ENCODE results near the gene ACE. TPM values are rescaled to one million over a fixed set of nuclear protein-coding genes. Genes with fewer than 3 reads are reported as not detected.

Gene ACE
- polyA plus RNA-seq, 1 donor (not counting 4 experiments of a cell fraction or from before 2014, with no cell fraction given): 0.07 TPM

GRCh38 chr17:63514477-63514876 is 37.6 kb downstream of the ACE start:
- Histone ChIP-seq H3K9ac (ENCODE audit: control insufficient read depth, extremely low read depth, insufficient read depth, low read length) (no peak overlapping the region), H4K20me1 (ENCODE audit: control insufficient read depth, extremely low read depth, insufficient read depth, low read length) (no peaks in the 10 kb centered on the region), H3K36me3 (ENCODE audit: control insufficient read depth in 2 of 2, extremely low read depth in 1 of 2, insufficient read depth in 2 of 2, low read length in 2 of 2) (no peaks in the 10 kb centered on the region), H3K9me3 (ENCODE audit: control insufficient read depth, low read depth, low read length) (no peaks in the 10 kb centered on the region), H3K27me3 (ENCODE audit: control insufficient read depth, extremely low read depth, insufficient read depth, low read length) (peaks cover 9% of the 10 kb centered on the region), H3K79me2 (ENCODE audit: control insufficient read depth, insufficient read depth, low read length) (no peaks in the 10 kb centered on the region), H3K9me1 (ENCODE audit: control insufficient read depth, extremely low read depth, insufficient read depth, low read length) (no peaks in the 10 kb centered on the region), H2AFZ (ENCODE audit: control insufficient read depth, low read length) (no peak overlapping the region), H3K4me2 (ENCODE audit: control insufficient read depth, extremely low read depth, insufficient read depth, low read depth, low read length) (no peak overlapping the region), H3K27ac (ENCODE audit: control insufficient read depth, insufficient read depth, low read length) (no peak overlapping the region), H3K4me3 (ENCODE audit: control insufficient read depth in 2 of 3, extremely low read depth in 1 of 3, insufficient read depth in 2 of 3, low read depth in 1 of 3, low read length in 3 of 3) (no peak overlapping the region), H3K4me1 (ENCODE audit: control insufficient read depth, extremely low read depth, insufficient read depth, low read length) (no peaks in the 10 kb centered on the region)
- dilution Hi-C loops (cut with MboI; ENCODE audit: extremely low pct_ligation_motif_present, low sequenced_read_pairs): no loop called here
- DNase-seq (ENCODE audit: low read depth, low spot score) (no peak), FAIRE-seq (no peak)
- TF ChIP-seq EZH2 (IDR thresholded peaks at IDR 0.05; ENCODE audit: low read length) (no peak), CTCF (optimal IDR thresholded peaks at IDR 0.05 in 1 of 3, IDR thresholded peaks at IDR 0.05 in 1 of 3, conservative IDR thresholded peaks at IDR 0.05 in 1 of 3; ENCODE audit: extremely low read depth in 1 of 3, insufficient read depth in 2 of 3, low read length in 3 of 3) (no peak)

GRCh38 chr17:63514974-63515373 is 38.1 kb downstream of the ACE start:
- Histone ChIP-seq H3K27me3 (ENCODE audit: control insufficient read depth, extremely low read depth, insufficient read depth, low read length) (peaks cover 9% of the 10 kb centered on the region), H3K9me1 (ENCODE audit: control insufficient read depth, extremely low read depth, insufficient read depth, low read length) (no peaks in the 10 kb centered on the region), H3K4me3 (ENCODE audit: control insufficient read depth in 2 of 3, extremely low read depth in 1 of 3, insufficient read depth in 2 of 3, low read depth in 1 of 3, low read length in 3 of 3) (no peak overlapping the region), H3K27ac (ENCODE audit: control insufficient read depth, insufficient read depth, low read length) (no peak overlapping the region), H3K9ac (ENCODE audit: control insufficient read depth, extremely low read depth, insufficient read depth, low read length) (no peak overlapping the region), H4K20me1 (ENCODE audit: control insufficient read depth, extremely low read depth, insufficient read depth, low read length) (no peaks in the 10 kb centered on the region), H3K36me3 (ENCODE audit: control insufficient read depth in 2 of 2, extremely low read depth in 1 of 2, insufficient read depth in 2 of 2, low read length in 2 of 2) (no peaks in the 10 kb centered on the region), H3K4me2 (ENCODE audit: control insufficient read depth, extremely low read depth, insufficient read depth, low read depth, low read length) (no peak overlapping the region), H3K4me1 (ENCODE audit: control insufficient read depth, extremely low read depth, insufficient read depth, low read length) (no peaks in the 10 kb centered on the region), H2AFZ (ENCODE audit: control insufficient read depth, low read length) (no peak overlapping the region), H3K79me2 (ENCODE audit: control insufficient read depth, insufficient read depth, low read length) (no peaks in the 10 kb centered on the region), H3K9me3 (ENCODE audit: control insufficient read depth, low read depth, low read length) (no peaks in the 10 kb centered on the region)
- FAIRE-seq (no peak), DNase-seq (ENCODE audit: low read depth, low spot score) (no peak)
- dilution Hi-C loops (cut with MboI; ENCODE audit: extremely low pct_ligation_motif_present, low sequenced_read_pairs): no loop called here
- TF ChIP-seq EZH2 (IDR thresholded peaks at IDR 0.05; ENCODE audit: low read length) (no peak), CTCF (optimal IDR thresholded peaks at IDR 0.05 in 1 of 3, IDR thresholded peaks at IDR 0.05 in 1 of 3, conservative IDR thresholded peaks at IDR 0.05 in 1 of 3; ENCODE audit: extremely low read depth in 1 of 3, insufficient read depth in 2 of 3, low read length in 3 of 3) (no peak)
